NCI-H510A treated with DMSO at 0.1 percent for 48 hours (cell line): ENCODE results near the gene GDF9.
A peak's percentile ranks its signal among the peaks of the same experiment; 100 is the strongest.

Source experiments
- DNase-seq: peaks from one replicate; lab custom pipeline; 2025; lab: John Stamatoyannopoulos, UW

Gene GDF9

GRCh38 chr5:132816554-132816953 is 49.7 kb downstream of the GDF9 start:
- DNase-seq = no peak

- no peak for DNase-seq
These were observed 50.2 kb downstream of the GDF9 start for GRCh38 chr5:132816083-132816482.

- no peak for DNase-seq
These were observed 50.8 kb downstream of the GDF9 start for GRCh38 chr5:132815454-132815853.

GRCh38 chr5:132814503-132815294 is 51.6 kb downstream of the GDF9 start:
- DNase-seq = no peak

- no peak for DNase-seq
These were observed 52.4 kb downstream of the GDF9 start for GRCh38 chr5:132813599-132814502.

- peak; percentile 25 for DNase-seq
These were observed 53.3 kb downstream of the GDF9 start, which contains the start of gene SOWAHA for GRCh38 chr5:132812781-132813598. Gene SOWAHA, plus strand, starts transcription at chr5:132813302. Its CDS starts 320 bp downstream, at chr5:132813622.

- DNase-seq = no peak
These were observed 54.0 kb downstream of the GDF9 start for GRCh38 chr5:132812123-132812765.
